ENCODE measurements around the gene TNFSF10. TPM values are rescaled to one million over a fixed set of nuclear protein-coding genes. Genes with fewer than 3 reads are reported as not detected.
A peak's percentile ranks its signal among the peaks of the same experiment; 100 is the strongest.

The TNFSF10 gene
- polyA plus RNA-seq, 1 of the 3 experiments (the other 2 are of a cell fraction), result 0.10 TPM

DNA sequence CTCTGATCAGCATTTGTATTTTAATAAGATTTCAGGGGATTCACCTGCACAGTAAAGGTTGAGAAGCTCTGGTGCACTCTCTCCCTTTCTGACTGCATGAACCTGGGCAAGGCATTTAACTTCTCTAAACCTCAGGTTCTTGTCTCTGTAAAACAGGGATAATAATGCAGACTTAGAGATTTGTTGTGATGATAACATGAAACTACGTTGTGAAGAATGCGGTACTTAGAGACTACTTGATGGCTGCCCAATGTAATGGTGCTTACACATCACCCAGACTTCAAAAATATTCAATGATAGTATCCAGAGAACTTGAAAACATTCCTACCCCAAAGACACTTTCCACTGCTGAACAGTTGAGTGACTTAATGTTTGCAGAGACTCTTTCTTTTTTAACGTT lies 19.8 kb upstream of the TNFSF10 start:
- Histone ChIP-seq H3K79me2 (ENCODE audit: insufficient read depth) (no peaks in the 10 kb centered on the region), H3K9me3 (no peaks in the 10 kb centered on the region), H4K20me1 (ENCODE audit: insufficient read depth) (no peaks in the 10 kb centered on the region), H3K27ac (ENCODE audit: low read depth in 2 of 2, low read length in 1 of 2) (peak overlapping the region in 1 of 2 experiments; percentile 17; a peak in 1 of 4 replicates), H2AFZ (ENCODE audit: low read depth) (no peak overlapping the region), H3K27me3 (ENCODE audit: insufficient read depth) (no peaks in the 10 kb centered on the region), H3K4me1 (ENCODE audit: control insufficient read depth in 1 of 2, insufficient read depth in 2 of 2, low read depth in 1 of 2, low read length in 1 of 2) (peaks cover 2 to 16% of the 10 kb centered on the region in 2 experiments; a peak in 3 of 4 replicates), H3F3A (replicated peaks; ENCODE audit: insufficient read depth) (peaks cover 23% of the 10 kb centered on the region), H3K36me3 (replicated peaks in 1 of 2; ENCODE audit: control insufficient read depth in 1 of 2, insufficient read depth in 2 of 2, low read length in 1 of 2) (no peaks in the 10 kb centered on the region), H3K4me3 (ENCODE audit: low read depth in 2 of 2, low read length in 1 of 2) (no peak overlapping the region), H3K4me2 (peak overlapping the region; percentile 35; the same call in 1 of the 2 replicates), H3K9me2 (no peaks in the 10 kb centered on the region), H3K9ac (no peak overlapping the region)
- TF ChIP-seq REST (IDR thresholded peaks at IDR 0.05; ENCODE audit: low read depth, low read length) (no peak), FOSL2 (IDR thresholded peaks at IDR 0.05; ENCODE audit: borderline replicate concordance, low read depth) (peak; percentile 15; the same call in 1 of the 2 replicates), RFX5 (IDR thresholded peaks at IDR 0.05; ENCODE audit: low read length) (no peak), JUND (IDR thresholded peaks at IDR 0.05) (peak; percentile 15; the same call in 1 of the 2 replicates), RXRA (IDR thresholded peaks at IDR 0.05; ENCODE audit: borderline replicate concordance, low read depth) (peak; percentile 23; the same call in 1 of the 2 replicates), PBX3 (IDR thresholded peaks at IDR 0.05) (peak; percentile 56; the same call in 1 of the 2 replicates), EP300 (IDR thresholded peaks at IDR 0.05; ENCODE audit: borderline replicate concordance in 1 of 2, low read depth in 1 of 2, low read length in 1 of 2) (peak in 1 of 2 experiments; percentile 51; a peak in 1 of 4 replicates), TCF12 (IDR thresholded peaks at IDR 0.05) (peak; percentile 76)
- POLR2A ChIA-PET, result no interaction called here
- CTCF ChIA-PET, result interaction anchor here (0.7 kb wide), 1 partner anchor 210 kb away, joined by 3 read pairs; no protein-coding TSS in a partner anchor
- 27% methylated on average over 3 of the region's 3 CpGs for WGBS (ENCODE audit: low lambda C conversion rate)
- DNase-seq, result no peak

GRCh38 chr3:172541945-172542488 lies 18.8 kb upstream of the TNFSF10 start:
- Histone ChIP-seq H3K4me1 (ENCODE audit: control insufficient read depth in 1 of 2, insufficient read depth in 2 of 2, low read depth in 1 of 2, low read length in 1 of 2) (peaks cover 2 to 16% of the 10 kb centered on the region in 2 experiments; a peak in 3 of 4 replicates), H3K4me3 (ENCODE audit: low read depth in 2 of 2, low read length in 1 of 2) (no peak overlapping the region), H3K9me3 (no peaks in the 10 kb centered on the region), H4K20me1 (ENCODE audit: insufficient read depth) (no peaks in the 10 kb centered on the region), H3K27me3 (ENCODE audit: insufficient read depth) (no peaks in the 10 kb centered on the region), H3K79me2 (ENCODE audit: insufficient read depth) (no peaks in the 10 kb centered on the region), H3K9ac (no peak overlapping the region), H3K36me3 (replicated peaks in 1 of 2; ENCODE audit: control insufficient read depth in 1 of 2, insufficient read depth in 2 of 2, low read length in 1 of 2) (no peaks in the 10 kb centered on the region), H3F3A (replicated peaks; ENCODE audit: insufficient read depth) (peaks cover 23% of the 10 kb centered on the region), H3K9me2 (no peaks in the 10 kb centered on the region), H3K27ac (ENCODE audit: low read depth in 2 of 2, low read length in 1 of 2) (peak overlapping the region; percentile 69 to 74), H3K4me2 (no peak overlapping the region), H2AFZ (ENCODE audit: low read depth) (no peak overlapping the region)
- DNase-seq, result no peak
- CTCF ChIA-PET, result no interaction called here
- POLR2A ChIA-PET, result no interaction called here
- TF ChIP-seq EP300 (IDR thresholded peaks at IDR 0.05; ENCODE audit: borderline replicate concordance in 1 of 2, low read depth in 1 of 2, low read length in 1 of 2) (peak in 1 of 2 experiments; percentile 30; a peak in 1 of 4 replicates), JUND (IDR thresholded peaks at IDR 0.05) (peak; percentile 34; the same call in 1 of the 2 replicates), RCOR1 (IDR thresholded peaks at IDR 0.05; ENCODE audit: low read length) (no peak), TCF12 (IDR thresholded peaks at IDR 0.05) (0 out of 2 replicates have a peak, but pooled peaks have one; percentile 36), PBX3 (IDR thresholded peaks at IDR 0.05) (peak; percentile 25; the same call in 1 of the 2 replicates)
- TF ChIP-seq, protein P1, sequence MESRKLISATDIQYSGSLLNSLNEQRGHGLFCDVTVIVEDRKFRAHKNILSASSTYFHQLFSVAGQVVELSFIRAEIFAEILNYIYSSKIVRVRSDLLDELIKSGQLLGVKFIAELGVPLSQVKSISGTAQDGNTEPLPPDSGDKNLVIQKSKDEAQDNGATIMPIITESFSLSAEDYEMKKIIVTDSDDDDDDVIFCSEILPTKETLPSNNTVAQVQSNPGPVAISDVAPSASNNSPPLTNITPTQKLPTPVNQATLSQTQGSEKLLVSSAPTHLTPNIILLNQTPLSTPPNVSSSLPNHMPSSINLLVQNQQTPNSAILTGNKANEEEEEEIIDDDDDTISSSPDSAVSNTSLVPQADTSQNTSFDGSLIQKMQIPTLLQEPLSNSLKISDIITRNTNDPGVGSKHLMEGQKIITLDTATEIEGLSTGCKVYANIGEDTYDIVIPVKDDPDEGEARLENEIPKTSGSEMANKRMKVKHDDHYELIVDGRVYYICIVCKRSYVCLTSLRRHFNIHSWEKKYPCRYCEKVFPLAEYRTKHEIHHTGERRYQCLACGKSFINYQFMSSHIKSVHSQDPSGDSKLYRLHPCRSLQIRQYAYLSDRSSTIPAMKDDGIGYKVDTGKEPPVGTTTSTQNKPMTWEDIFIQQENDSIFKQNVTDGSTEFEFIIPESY (IDR thresholded peaks at IDR 0.05; ENCODE audit: borderline replicate concordance, low read depth), result no peak
